Liver (tissue), 9 donors: Measurements from ENCODE around the gene MRAP2. TPM values are rescaled to one million over a fixed set of nuclear protein-coding genes. Genes with fewer than 3 reads are reported as not detected.

Source experiments
- DNase-seq: peaks from one replicate; pipeline ENCODE4 v3.0.0-alpha.2; 2017; ENCODE audit warnings: low spot score
- H3K27ac ChIP-seq, 2 donors: one replicate each; pipeline ENCODE4 v1.7.0; 2013; ENCODE audit warnings: inconsistent platforms in 2 of 2, low read length in 2 of 2, control low read depth in 1 of 2, low read depth in 1 of 2, mild to moderate bottlenecking in 1 of 2
- H3K27me3 ChIP-seq, 4 donors: one replicate each; pipeline versions ENCODE4 v1.6.1 to v1.7.0; 2013; ENCODE audit warnings: low read length in 3 of 4, inconsistent platforms in 1 of 4, mild to moderate bottlenecking in 1 of 4, moderate library complexity in 1 of 4; ENCODE audit not compliant: control insufficient read depth in 4 of 4, insufficient read depth in 4 of 4
- H3K36me3 ChIP-seq, 4 donors: one replicate each; pipeline versions ENCODE4 v1.6.1 to v1.7.0; 2013; ENCODE audit warnings: low read length in 3 of 4, mild to moderate bottlenecking in 3 of 4, low read depth in 1 of 4, moderate library complexity in 1 of 4; ENCODE audit not compliant: control insufficient read depth in 4 of 4, insufficient read depth in 3 of 4
- H3K4me1 ChIP-seq, 4 donors: one replicate each; pipeline versions ENCODE4 v1.6.1 to v1.7.0; 2013; ENCODE audit warnings: low read length in 3 of 4, mild to moderate bottlenecking in 3 of 4, moderate library complexity in 1 of 4; ENCODE audit not compliant: control insufficient read depth in 4 of 4, insufficient read depth in 4 of 4
- H3K4me3 ChIP-seq, 3 donors: one replicate each; pipeline versions ENCODE4 v1.6.1 to v1.7.0; 2013; ENCODE audit warnings: low read length in 3 of 3, control low read depth in 1 of 3, low read depth in 1 of 3, mild to moderate bottlenecking in 1 of 3
- H3K9ac ChIP-seq, 2 donors: one replicate each; pipeline ENCODE4 v1.7.0; 2013; ENCODE audit warnings: low read length in 2 of 2, mild to moderate bottlenecking in 2 of 2, moderate library complexity in 2 of 2, control low read depth in 1 of 2, low read depth in 1 of 2
- H3K9me3 ChIP-seq, 4 donors: one replicate each; pipeline versions ENCODE4 v1.6.1 to v1.7.0; 2013; ENCODE audit warnings: low read length in 3 of 4; ENCODE audit not compliant: control insufficient read depth in 4 of 4
- EGR1 ChIP-seq, 2 donors: IDR thresholded peaks; 2 replicates each; pipeline ENCODE4 v1.6.1; 2016 to 2018; ENCODE audit warnings: antibody characterized with exemption in 2 of 2, low read depth in 2 of 2
- FOXA1 ChIP-seq: IDR thresholded peaks from 2 replicates; pipeline ENCODE4 v1.6.1; 2016; ENCODE audit warnings: antibody characterized with exemption
- FOXA2 ChIP-seq: IDR thresholded peaks from 2 replicates; pipeline ENCODE4 v1.6.1; 2016; ENCODE audit warnings: antibody characterized with exemption
- GABPA ChIP-seq, 2 donors: IDR thresholded peaks in 1 of 2; conservative IDR thresholded peaks in 1 of 2; 2 replicates each; pipeline ENCODE4 v1.6.1; 2016; ENCODE audit warnings: antibody characterized with exemption in 2 of 2, mild to moderate bottlenecking in 1 of 2, moderate library complexity in 1 of 2
- HNF4A ChIP-seq, 2 donors: conservative IDR thresholded peaks; 2 replicates each; pipeline ENCODE4 v1.6.1; 2016; ENCODE audit warnings: antibody characterized with exemption in 2 of 2, mild to moderate bottlenecking in 2 of 2
- HNF4G ChIP-seq: IDR thresholded peaks from 2 replicates; pipeline ENCODE4 v1.6.1; 2016; ENCODE audit warnings: antibody characterized with exemption
- JUND ChIP-seq, 2 donors: IDR thresholded peaks; 2 replicates each; pipeline ENCODE4 v1.6.1; 2016; ENCODE audit warnings: antibody characterized with exemption in 2 of 2
- NR2F2 ChIP-seq: IDR thresholded peaks from 2 replicates; pipeline ENCODE4 v1.6.1; 2016; ENCODE audit warnings: antibody characterized with exemption
- RXRA ChIP-seq, 2 donors: IDR thresholded peaks; 2 replicates each; pipeline ENCODE4 v1.6.1; 2017 to 2018; ENCODE audit warnings: antibody characterized with exemption in 2 of 2, mild to moderate bottlenecking in 1 of 2
- SP1 ChIP-seq: IDR thresholded peaks from 2 replicates; pipeline ENCODE4 v1.6.1; 2018; ENCODE audit warnings: antibody characterized with exemption, mild to moderate bottlenecking
- TAF1 ChIP-seq: conservative IDR thresholded peaks from 2 replicates; pipeline ENCODE4 v1.6.1; 2016; ENCODE audit warnings: antibody characterized with exemption, mild to moderate bottlenecking
- YY1 ChIP-seq: IDR thresholded peaks from 2 replicates; pipeline ENCODE4 v1.6.1; 2016; ENCODE audit warnings: antibody characterized with exemption, mild to moderate bottlenecking
- WGBS: extraction: QIAGEN DNeasy Blood & Tissue Kit; methylation state at CpG from one replicate; pipeline ENCODE4 v1.1.7; 2013; 5-methylcytosine and 5-hydroxymethylcytosine counted together
- polyA plus RNA-seq, 2 donors: library from polyadenylated mRNA; stranded (reverse) in 1 of 2; unstranded in 1 of 2; fragments of 200-250 nt in 1 of 2; fragments of >200 nt in 1 of 2; fragmentation: Nextera tagmentation in 1 of 2; extraction: Ambion mirVana in 1 of 2; gene quantifications; one replicate each; pipeline versions ENCODE4 v1.2.1 to v1.2.3, GENCODE V29; 2013 to 2015
- total RNA-seq, 2 donors: library from RNA; depleted of rRNA; stranded (reverse); fragments of >200 nt; gene quantifications; one replicate each; pipeline ENCODE4 v1.2.3, GENCODE V29; 2014
- TF ChIP-seq, protein P1 (sequence below): IDR thresholded peaks from 2 replicates; pipeline ENCODE4 v1.6.1; 2016; ENCODE audit warnings: antibody characterized with exemption
- TF ChIP-seq, protein P2 (sequence below): IDR thresholded peaks from 2 replicates; pipeline ENCODE4 v1.6.1; 2016; ENCODE audit warnings: antibody characterized with exemption
- TF ChIP-seq, protein P3 (sequence below): fragments of 150-350 bp; IDR thresholded peaks from 2 replicates; pipeline ENCODE4 v1.5.1; 2017; ENCODE audit warnings: improper control_type of control experiment, low read depth, low read length; ENCODE audit not compliant: missing input control
- TF ChIP-seq, protein P4 (sequence below): IDR thresholded peaks from 2 replicates; pipeline ENCODE4 v1.6.1; 2016; ENCODE audit warnings: antibody characterized with exemption
- donor health status: healthy.
- donor health status: healthy.
- donor health status: healthy.
- donor health status: healthy.
- donor health status: healthy.

Gene MRAP2
- total and polyA plus RNA-seq, 4 donors, result 0.05 to 0.51 (median 0.08) TPM; not detected in 1

DNA sequence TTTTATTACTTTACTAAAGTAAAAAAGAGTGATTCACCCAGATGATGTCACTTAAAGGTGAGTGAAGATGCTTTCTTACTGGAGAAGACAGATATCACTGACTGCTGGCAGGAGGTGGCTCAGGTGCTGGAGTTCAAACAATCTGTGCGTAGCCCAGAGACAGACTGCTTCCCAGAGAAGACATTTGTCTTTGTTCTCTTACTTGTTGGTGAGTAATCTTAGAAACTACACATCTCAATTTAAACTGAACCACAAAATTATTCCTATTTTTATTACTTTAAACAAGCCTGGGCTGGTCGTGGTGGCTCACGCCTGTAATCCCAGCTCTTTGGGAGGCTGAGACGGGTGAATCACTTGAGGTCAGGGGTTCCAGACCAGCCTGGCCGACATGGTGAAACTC is 101.7 kb downstream of the MRAP2 start:
- no peak for TF ChIP-seq FOXA2
- TF ChIP-seq HNF4A (conservative IDR thresholded peaks at IDR 0.05), result no peak
- TF ChIP-seq RXRA (IDR thresholded peaks at IDR 0.05), result no peak
- TF ChIP-seq TAF1, result no peak
- no peak for TF ChIP-seq YY1
- no peak for TF ChIP-seq JUND (IDR thresholded peaks at IDR 0.05)
- TF ChIP-seq, protein P1, sequence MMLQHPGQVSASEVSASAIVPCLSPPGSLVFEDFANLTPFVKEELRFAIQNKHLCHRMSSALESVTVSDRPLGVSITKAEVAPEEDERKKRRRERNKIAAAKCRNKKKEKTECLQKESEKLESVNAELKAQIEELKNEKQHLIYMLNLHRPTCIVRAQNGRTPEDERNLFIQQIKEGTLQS, result no peak
- no peak for TF ChIP-seq SP1
- TF ChIP-seq HNF4G, result no peak
- TF ChIP-seq, protein P2, sequence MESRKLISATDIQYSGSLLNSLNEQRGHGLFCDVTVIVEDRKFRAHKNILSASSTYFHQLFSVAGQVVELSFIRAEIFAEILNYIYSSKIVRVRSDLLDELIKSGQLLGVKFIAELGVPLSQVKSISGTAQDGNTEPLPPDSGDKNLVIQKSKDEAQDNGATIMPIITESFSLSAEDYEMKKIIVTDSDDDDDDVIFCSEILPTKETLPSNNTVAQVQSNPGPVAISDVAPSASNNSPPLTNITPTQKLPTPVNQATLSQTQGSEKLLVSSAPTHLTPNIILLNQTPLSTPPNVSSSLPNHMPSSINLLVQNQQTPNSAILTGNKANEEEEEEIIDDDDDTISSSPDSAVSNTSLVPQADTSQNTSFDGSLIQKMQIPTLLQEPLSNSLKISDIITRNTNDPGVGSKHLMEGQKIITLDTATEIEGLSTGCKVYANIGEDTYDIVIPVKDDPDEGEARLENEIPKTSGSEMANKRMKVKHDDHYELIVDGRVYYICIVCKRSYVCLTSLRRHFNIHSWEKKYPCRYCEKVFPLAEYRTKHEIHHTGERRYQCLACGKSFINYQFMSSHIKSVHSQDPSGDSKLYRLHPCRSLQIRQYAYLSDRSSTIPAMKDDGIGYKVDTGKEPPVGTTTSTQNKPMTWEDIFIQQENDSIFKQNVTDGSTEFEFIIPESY, result no peak
- TF ChIP-seq, protein P3, sequence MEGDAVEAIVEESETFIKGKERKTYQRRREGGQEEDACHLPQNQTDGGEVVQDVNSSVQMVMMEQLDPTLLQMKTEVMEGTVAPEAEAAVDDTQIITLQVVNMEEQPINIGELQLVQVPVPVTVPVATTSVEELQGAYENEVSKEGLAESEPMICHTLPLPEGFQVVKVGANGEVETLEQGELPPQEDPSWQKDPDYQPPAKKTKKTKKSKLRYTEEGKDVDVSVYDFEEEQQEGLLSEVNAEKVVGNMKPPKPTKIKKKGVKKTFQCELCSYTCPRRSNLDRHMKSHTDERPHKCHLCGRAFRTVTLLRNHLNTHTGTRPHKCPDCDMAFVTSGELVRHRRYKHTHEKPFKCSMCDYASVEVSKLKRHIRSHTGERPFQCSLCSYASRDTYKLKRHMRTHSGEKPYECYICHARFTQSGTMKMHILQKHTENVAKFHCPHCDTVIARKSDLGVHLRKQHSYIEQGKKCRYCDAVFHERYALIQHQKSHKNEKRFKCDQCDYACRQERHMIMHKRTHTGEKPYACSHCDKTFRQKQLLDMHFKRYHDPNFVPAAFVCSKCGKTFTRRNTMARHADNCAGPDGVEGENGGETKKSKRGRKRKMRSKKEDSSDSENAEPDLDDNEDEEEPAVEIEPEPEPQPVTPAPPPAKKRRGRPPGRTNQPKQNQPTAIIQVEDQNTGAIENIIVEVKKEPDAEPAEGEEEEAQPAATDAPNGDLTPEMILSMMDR, result no peak
- TF ChIP-seq FOXA1, result no peak
- TF ChIP-seq EGR1 (IDR thresholded peaks at IDR 0.05; ENCODE audit: low read depth in 2 of 2), result no peak
- TF ChIP-seq, protein P4, sequence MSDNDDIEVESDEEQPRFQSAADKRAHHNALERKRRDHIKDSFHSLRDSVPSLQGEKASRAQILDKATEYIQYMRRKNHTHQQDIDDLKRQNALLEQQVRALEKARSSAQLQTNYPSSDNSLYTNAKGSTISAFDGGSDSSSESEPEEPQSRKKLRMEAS, result no peak
- no peak for TF ChIP-seq NR2F2
- no peak overlapping the region for H3K4me3 ChIP-seq
- DNase-seq, result no peak
- no peak overlapping the region for H3K9ac ChIP-seq
- H3K27ac ChIP-seq, result no peak overlapping the region
- H3K9me3 ChIP-seq, result no peaks in the 10 kb centered on the region
- no peaks in the 10 kb centered on the region for H3K4me1 ChIP-seq
- H3K36me3 ChIP-seq, result peaks cover 0 to 4% (median 2%) of the 10 kb centered on the region in 4 donors
- 96% methylated on average over 5 of the region's 5 CpGs for WGBS
- H3K27me3 ChIP-seq, result no peaks in the 10 kb centered on the region

DNA sequence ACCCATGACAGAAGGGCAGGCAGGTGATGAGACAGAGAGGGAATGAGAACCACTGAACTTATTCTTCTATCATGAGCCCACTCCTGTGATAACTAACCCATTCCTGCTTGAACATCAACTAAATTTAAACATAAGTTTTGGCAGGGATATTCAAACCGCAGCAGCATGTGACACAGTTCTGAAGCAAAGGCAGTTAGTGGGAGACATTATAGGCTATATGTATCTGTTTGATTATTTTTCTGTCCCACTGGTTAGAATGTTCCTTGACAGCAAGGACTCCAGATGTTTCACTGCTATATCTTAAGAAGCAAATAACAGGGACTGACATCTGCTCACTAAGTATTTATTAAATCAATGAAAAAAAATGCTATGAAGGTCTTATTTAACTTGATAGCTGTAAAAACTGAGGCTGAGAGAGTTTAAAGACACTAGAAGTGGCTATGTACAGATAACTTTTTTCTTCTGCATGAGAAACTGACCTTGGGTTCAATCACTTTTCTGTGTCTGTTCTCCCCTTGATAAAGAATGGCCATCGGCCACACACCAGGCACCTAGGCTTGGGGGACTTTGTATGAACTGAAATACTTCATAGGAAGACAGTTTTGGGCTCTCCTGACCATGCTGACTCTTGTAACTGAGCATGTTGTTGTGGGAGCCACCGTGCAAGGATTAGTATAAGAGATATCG is 102.9 kb downstream of the MRAP2 start:
- H3K9ac ChIP-seq, result no peak overlapping the region
- 92% methylated on average over 4 of the region's 4 CpGs for WGBS
- no peak overlapping the region for H3K4me3 ChIP-seq
- TF ChIP-seq GABPA (IDR thresholded peaks at IDR 0.05 in 1 of 2, conservative IDR thresholded peaks at IDR 0.05 in 1 of 2) (no peak), YY1 (no peak), RXRA (IDR thresholded peaks at IDR 0.05) (no peak), SP1 (no peak), HNF4A (conservative IDR thresholded peaks at IDR 0.05) (no peak)
- H3K27ac ChIP-seq, result no peak overlapping the region
- no peak for DNase-seq
- peaks cover 0 to 4% (median 2%) of the 10 kb centered on the region in 4 donors for H3K36me3 ChIP-seq
- no peaks in the 10 kb centered on the region for H3K27me3 ChIP-seq
- no peaks in the 10 kb centered on the region for H3K9me3 ChIP-seq
- no peaks in the 10 kb centered on the region for H3K4me1 ChIP-seq
